HepG2 (cell line): ENCODE measurements around the gene PSMB3. TPM values are rescaled to one million over a fixed set of nuclear protein-coding genes. Genes with fewer than 3 reads are reported as not detected.

Experiments used
- AGO1 ChIP-seq: fragments of 200-400 bp; formaldehyde crosslinking; IDR thresholded peaks from 2 replicates; pipeline ENCODE4 v1.6.1; 2017; ENCODE audit warnings: mild to moderate bottlenecking, low read depth, low read length, moderate library complexity; ENCODE audit not compliant: poor library complexity, severe bottlenecking
- CBX5 ChIP-seq: sonication (generic); formaldehyde crosslinking; IDR thresholded peaks from 2 replicates; pipeline ENCODE4 v1.4.0; 2020; ENCODE audit warnings: missing genetic modification reagents, borderline replicate concordance
- CCAR2 ChIP-seq: fragments of 200-400 bp; formaldehyde crosslinking; optimal IDR thresholded peaks from 2 replicates; pipeline ENCODE3; 2018; ENCODE audit warnings: low read depth, mild to moderate bottlenecking, low read length, moderate library complexity
- HDAC2 ChIP-seq: sonication (generic); formaldehyde crosslinking; IDR thresholded peaks from 2 replicates; pipeline ENCODE4 v1.4.0; 2020; ENCODE audit warnings: missing genetic modification reagents
- KDM3A ChIP-seq: IDR thresholded peaks from 2 replicates; pipeline ENCODE4 v1.6.1; 2018; ENCODE audit warnings: low read depth, missing compliant biosample characterization
- RARG ChIP-seq: sonication (generic); formaldehyde crosslinking; IDR thresholded peaks from 2 replicates; pipeline ENCODE4 v1.4.0; 2020; ENCODE audit warnings: low read depth, mild to moderate bottlenecking, missing genetic modification reagents
- RBM22 ChIP-seq: fragments of 200-400 bp; formaldehyde crosslinking; optimal IDR thresholded peaks from 2 replicates; pipeline ENCODE3; 2017; ENCODE audit warnings: mild to moderate bottlenecking, low read length, moderate library complexity
- TEAD3 ChIP-seq: optimal IDR thresholded peaks from 2 replicates; pipeline ENCODE3; 2016; ENCODE audit warnings: borderline replicate concordance
- ZKSCAN5 ChIP-seq: sonication (generic); formaldehyde crosslinking; IDR thresholded peaks from 2 replicates; pipeline ENCODE4 v1.5.1; 2020; ENCODE audit warnings: mild to moderate bottlenecking, missing genetic modification reagents
- polyA plus RNA-seq, 8 experiments: library from polyadenylated mRNA; depleted of rRNA in 3 of 8; stranded (reverse) in 7 of 8; unstranded in 1 of 8; fragments of >200 nt; fragmentation: Illumina TruSeq in 4 of 8; extraction: Trizol in 4 of 8; gene quantifications; 2 replicates each; pipeline versions ENCODE4 v1.2.1 to v1.2.3, GENCODE V29; 2011 to 2016; ENCODE audit warnings: low read depth in 4 of 8, missing spikeins in 1 of 8, mixed read lengths in 1 of 8; ENCODE audit not compliant: insufficient read depth in 1 of 8
- total RNA-seq, 5 experiments: library from RNA; depleted of rRNA; stranded (reverse); fragments of >200 nt; fragmentation: Illumina TruSeq; extraction: Trizol; gene quantifications; 2 replicates each; pipeline ENCODE4 v1.2.3, GENCODE V29; 2016; ENCODE audit warnings: low read depth in 1 of 5
- TF ChIP-seq, protein P1 (sequence below): sonication (generic); formaldehyde crosslinking; IDR thresholded peaks from 2 replicates; pipeline ENCODE4 v1.4.0; 2020; ENCODE audit warnings: mild to moderate bottlenecking, missing genetic modification reagents
- TF ChIP-seq, protein P2 (sequence below): sonication (generic); formaldehyde crosslinking; IDR thresholded peaks from 2 replicates; pipeline ENCODE4 v1.5.1; 2020; ENCODE audit warnings: mild to moderate bottlenecking, missing genetic modification reagents, borderline replicate concordance
- TF ChIP-seq, protein P3 (sequence below): sonication (generic); formaldehyde crosslinking; IDR thresholded peaks from 2 replicates; pipeline ENCODE4 v1.5.1; 2020; ENCODE audit warnings: mild to moderate bottlenecking, moderate library complexity, missing genetic modification reagents

The PSMB3 gene
- total and polyA plus RNA-seq, 2 of the 13 experiments (the other 11 are each of a cell fraction or from before 2014, with no cell fraction given), result 366 to 517 TPM

DNA sequence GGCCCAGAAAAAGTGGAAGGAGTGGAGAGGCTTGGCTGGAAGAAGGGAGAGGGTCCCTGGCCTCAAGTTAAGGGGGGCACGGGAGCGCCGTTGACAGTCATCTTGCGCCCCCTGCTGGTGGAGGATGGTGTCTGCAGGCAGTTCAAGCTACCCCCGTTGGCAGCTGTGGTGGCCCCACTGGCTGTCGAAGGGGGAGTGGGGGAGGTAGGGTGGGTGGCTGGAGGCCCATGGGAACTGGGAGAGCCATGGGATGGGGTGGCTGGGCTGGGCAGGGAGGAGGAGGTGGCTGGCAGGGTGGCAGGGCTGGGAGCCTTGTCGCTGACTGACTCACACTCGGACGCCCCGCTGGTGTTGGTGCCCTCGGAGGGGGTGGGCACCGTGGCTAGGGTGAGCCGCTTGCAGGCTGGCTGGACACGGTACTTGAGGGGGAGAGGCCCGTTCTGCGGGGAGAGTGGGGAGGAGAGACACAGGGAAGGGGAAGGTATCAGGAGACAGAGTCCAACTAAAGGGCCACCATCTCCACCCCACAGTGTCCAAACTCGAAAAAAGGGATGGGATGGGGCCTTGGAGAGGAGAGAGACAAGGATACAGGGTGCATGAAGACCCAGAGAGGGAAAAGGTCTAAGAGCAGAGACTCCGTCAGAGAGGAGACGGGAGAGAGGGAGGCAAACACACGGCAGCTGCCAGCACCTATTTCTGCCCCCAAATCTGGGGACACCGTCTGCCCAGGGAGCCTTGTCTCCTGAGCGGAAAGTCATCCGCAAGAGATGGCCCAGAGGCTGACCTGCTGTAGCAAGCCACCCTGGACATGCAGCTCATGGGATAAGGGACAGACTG, 17.2 kb upstream of the PSMB3 start (continued):
- peak; percentile 6 for TF ChIP-seq TEAD3 (CRISPR knock-in tag)
- TF ChIP-seq KDM3A (CRISPR knock-in tag), result peak; percentile 80
- peak; percentile 97 for TF ChIP-seq AGO1
- TF ChIP-seq CBX5 (CRISPR knock-in tag), result no peak; the same call in 1 of the 2 replicates
- TF ChIP-seq ZKSCAN5, result no peak
- TF ChIP-seq RBM22, result peak; percentile 98
- TF ChIP-seq, protein P1, sequence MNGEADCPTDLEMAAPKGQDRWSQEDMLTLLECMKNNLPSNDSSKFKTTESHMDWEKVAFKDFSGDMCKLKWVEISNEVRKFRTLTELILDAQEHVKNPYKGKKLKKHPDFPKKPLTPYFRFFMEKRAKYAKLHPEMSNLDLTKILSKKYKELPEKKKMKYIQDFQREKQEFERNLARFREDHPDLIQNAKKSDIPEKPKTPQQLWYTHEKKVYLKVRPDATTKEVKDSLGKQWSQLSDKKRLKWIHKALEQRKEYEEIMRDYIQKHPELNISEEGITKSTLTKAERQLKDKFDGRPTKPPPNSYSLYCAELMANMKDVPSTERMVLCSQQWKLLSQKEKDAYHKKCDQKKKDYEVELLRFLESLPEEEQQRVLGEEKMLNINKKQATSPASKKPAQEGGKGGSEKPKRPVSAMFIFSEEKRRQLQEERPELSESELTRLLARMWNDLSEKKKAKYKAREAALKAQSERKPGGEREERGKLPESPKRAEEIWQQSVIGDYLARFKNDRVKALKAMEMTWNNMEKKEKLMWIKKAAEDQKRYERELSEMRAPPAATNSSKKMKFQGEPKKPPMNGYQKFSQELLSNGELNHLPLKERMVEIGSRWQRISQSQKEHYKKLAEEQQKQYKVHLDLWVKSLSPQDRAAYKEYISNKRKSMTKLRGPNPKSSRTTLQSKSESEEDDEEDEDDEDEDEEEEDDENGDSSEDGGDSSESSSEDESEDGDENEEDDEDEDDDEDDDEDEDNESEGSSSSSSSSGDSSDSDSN (CRISPR knock-in tag), result peak; percentile 15; the same call in 1 of the 2 replicates
- TF ChIP-seq, protein P2, sequence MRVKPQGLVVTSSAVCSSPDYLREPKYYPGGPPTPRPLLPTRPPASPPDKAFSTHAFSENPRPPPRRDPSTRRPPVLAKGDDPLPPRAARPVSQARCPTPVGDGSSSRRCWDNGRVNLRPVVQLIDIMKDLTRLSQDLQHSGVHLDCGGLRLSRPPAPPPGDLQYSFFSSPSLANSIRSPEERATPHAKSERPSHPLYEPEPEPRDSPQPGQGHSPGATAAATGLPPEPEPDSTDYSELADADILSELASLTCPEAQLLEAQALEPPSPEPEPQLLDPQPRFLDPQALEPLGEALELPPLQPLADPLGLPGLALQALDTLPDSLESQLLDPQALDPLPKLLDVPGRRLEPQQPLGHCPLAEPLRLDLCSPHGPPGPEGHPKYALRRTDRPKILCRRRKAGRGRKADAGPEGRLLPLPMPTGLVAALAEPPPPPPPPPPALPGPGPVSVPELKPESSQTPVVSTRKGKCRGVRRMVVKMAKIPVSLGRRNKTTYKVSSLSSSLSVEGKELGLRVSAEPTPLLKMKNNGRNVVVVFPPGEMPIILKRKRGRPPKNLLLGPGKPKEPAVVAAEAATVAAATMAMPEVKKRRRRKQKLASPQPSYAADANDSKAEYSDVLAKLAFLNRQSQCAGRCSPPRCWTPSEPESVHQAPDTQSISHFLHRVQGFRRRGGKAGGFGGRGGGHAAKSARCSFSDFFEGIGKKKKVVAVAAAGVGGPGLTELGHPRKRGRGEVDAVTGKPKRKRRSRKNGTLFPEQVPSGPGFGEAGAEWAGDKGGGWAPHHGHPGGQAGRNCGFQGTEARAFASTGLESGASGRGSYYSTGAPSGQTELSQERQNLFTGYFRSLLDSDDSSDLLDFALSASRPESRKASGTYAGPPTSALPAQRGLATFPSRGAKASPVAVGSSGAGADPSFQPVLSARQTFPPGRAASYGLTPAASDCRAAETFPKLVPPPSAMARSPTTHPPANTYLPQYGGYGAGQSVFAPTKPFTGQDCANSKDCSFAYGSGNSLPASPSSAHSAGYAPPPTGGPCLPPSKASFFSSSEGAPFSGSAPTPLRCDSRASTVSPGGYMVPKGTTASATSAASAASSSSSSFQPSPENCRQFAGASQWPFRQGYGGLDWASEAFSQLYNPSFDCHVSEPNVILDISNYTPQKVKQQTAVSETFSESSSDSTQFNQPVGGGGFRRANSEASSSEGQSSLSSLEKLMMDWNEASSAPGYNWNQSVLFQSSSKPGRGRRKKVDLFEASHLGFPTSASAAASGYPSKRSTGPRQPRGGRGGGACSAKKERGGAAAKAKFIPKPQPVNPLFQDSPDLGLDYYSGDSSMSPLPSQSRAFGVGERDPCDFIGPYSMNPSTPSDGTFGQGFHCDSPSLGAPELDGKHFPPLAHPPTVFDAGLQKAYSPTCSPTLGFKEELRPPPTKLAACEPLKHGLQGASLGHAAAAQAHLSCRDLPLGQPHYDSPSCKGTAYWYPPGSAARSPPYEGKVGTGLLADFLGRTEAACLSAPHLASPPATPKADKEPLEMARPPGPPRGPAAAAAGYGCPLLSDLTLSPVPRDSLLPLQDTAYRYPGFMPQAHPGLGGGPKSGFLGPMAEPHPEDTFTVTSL (CRISPR knock-in tag), result no peak
- TF ChIP-seq, protein P3, sequence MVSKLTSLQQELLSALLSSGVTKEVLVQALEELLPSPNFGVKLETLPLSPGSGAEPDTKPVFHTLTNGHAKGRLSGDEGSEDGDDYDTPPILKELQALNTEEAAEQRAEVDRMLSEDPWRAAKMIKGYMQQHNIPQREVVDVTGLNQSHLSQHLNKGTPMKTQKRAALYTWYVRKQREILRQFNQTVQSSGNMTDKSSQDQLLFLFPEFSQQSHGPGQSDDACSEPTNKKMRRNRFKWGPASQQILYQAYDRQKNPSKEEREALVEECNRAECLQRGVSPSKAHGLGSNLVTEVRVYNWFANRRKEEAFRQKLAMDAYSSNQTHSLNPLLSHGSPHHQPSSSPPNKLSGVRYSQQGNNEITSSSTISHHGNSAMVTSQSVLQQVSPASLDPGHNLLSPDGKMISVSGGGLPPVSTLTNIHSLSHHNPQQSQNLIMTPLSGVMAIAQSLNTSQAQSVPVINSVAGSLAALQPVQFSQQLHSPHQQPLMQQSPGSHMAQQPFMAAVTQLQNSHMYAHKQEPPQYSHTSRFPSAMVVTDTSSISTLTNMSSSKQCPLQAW, result peak; percentile 29; the same call in 1 of the 2 replicates
- no peak for TF ChIP-seq RARG (CRISPR knock-in tag)
- TF ChIP-seq HDAC2, result no peak; the same call in 1 of the 2 replicates
- no peak for TF ChIP-seq CCAR2
